GM18511 (cell line): ENCODE results near the gene TBCD.

ENCODE experiments used
- ATAC-seq: cut with Tn5 transposase; IDR thresholded peaks from one replicate; pipeline ENCODE4 v1.9.1; 2021; ENCODE audit warnings: mild to moderate bottlenecking, moderate library complexity; ENCODE audit not compliant: unreplicated experiment

TBCD gene

GRCh38 chr17:82848022-82848592, 96.2 kb downstream of the TBCD start:
- no peak for ATAC-seq

- no peak for ATAC-seq
Observed at GRCh38 chr17:82849076-82849945, 97.4 kb downstream of the TBCD start.

- ATAC-seq, result no peak
Observed at GRCh38 chr17:82851381-82851780, 99.5 kb downstream of the TBCD start.

GRCh38 chr17:82854226-82854625, 102.4 kb downstream of the TBCD start:
- ATAC-seq, result no peak

GRCh38 chr17:82856361-82856760, 104.5 kb downstream of the TBCD start:
- no peak for ATAC-seq

GRCh38 chr17:82858376-82859126, 106.7 kb downstream of the TBCD start:
- ATAC-seq, result no peak

- ATAC-seq, result no peak
Observed at GRCh38 chr17:82859431-82860403, 107.9 kb downstream of the TBCD start.

- no peak for ATAC-seq
Observed at GRCh38 chr17:82860606-82861392, 108.9 kb downstream of the TBCD start.

GRCh38 chr17:82861393-82861775, 109.5 kb downstream of the TBCD start:
- ATAC-seq, result no peak

GRCh38 chr17:82862191-82862590, 110.3 kb downstream of the TBCD start:
- ATAC-seq, result no peak

- ATAC-seq, result no peak
Observed at GRCh38 chr17:82862737-82863382, 111.0 kb downstream of the TBCD start.

- no peak for ATAC-seq
Observed at GRCh38 chr17:82863383-82863940, 111.6 kb downstream of the TBCD start.

GRCh38 chr17:82863941-82864712, 112.3 kb downstream of the TBCD start:
- ATAC-seq, result peak; percentile 85

- ATAC-seq, result no peak
Observed at GRCh38 chr17:82864713-82865248, 112.9 kb downstream of the TBCD start.

- no peak for ATAC-seq
Observed at GRCh38 chr17:82865274-82865673, 113.4 kb downstream of the TBCD start.

GRCh38 chr17:82865774-82866395, 114.0 kb downstream of the TBCD start:
- ATAC-seq, result no peak

GRCh38 chr17:82866590-82867191, 114.8 kb downstream of the TBCD start:
- ATAC-seq, result no peak
